ENCODE measurements around the gene CMSS1.

CMSS1 gene

GRCh38 chr3:99960123-99960878 lies 142.6 kb downstream of the CMSS1 start:
- no peak for DNase-seq (ENCODE audit: low read depth)

- no peak for DNase-seq (ENCODE audit: low read depth)
These were observed 143.3 kb downstream of the CMSS1 start for GRCh38 chr3:99960941-99961340.

- no peak for DNase-seq (ENCODE audit: low read depth)
These were observed 144.3 kb downstream of the CMSS1 start for GRCh38 chr3:99961756-99962515.

GRCh38 chr3:99962703-99963102 lies 145.0 kb downstream of the CMSS1 start:
- no peak for DNase-seq (ENCODE audit: low read depth)

GRCh38 chr3:99965077-99965476 lies 147.4 kb downstream of the CMSS1 start:
- no peak for DNase-seq (ENCODE audit: low read depth)

- DNase-seq (ENCODE audit: low read depth) = no peak
These were observed 148.2 kb downstream of the CMSS1 start for GRCh38 chr3:99965681-99966408.

- no peak for DNase-seq (ENCODE audit: low read depth)
These were observed 149.2 kb downstream of the CMSS1 start for GRCh38 chr3:99966662-99967416.

GRCh38 chr3:99967796-99968195 lies 150.1 kb downstream of the CMSS1 start:
- no peak for DNase-seq (ENCODE audit: low read depth)

- no peak for DNase-seq (ENCODE audit: low read depth)
These were observed 151.5 kb downstream of the CMSS1 start for GRCh38 chr3:99969136-99969535.

GRCh38 chr3:99970198-99970597 lies 152.5 kb downstream of the CMSS1 start:
- no peak for DNase-seq (ENCODE audit: low read depth)

GRCh38 chr3:99971761-99972160 lies 154.1 kb downstream of the CMSS1 start:
- no peak for DNase-seq (ENCODE audit: low read depth)

GRCh38 chr3:99972380-99973104 lies 154.9 kb downstream of the CMSS1 start:
- DNase-seq (ENCODE audit: low read depth) = no peak

GRCh38 chr3:99974989-99975388 lies 157.3 kb downstream of the CMSS1 start:
- no peak for DNase-seq (ENCODE audit: low read depth)

GRCh38 chr3:99976584-99976983 lies 158.9 kb downstream of the CMSS1 start:
- DNase-seq (ENCODE audit: low read depth) = no peak

GRCh38 chr3:99978221-99978620 lies 160.6 kb downstream of the CMSS1 start:
- no peak for DNase-seq (ENCODE audit: low read depth)

GRCh38 chr3:99980606-99981005 lies 162.9 kb downstream of the CMSS1 start:
- no peak for DNase-seq (ENCODE audit: low read depth)

GRCh38 chr3:99981138-99981537 lies 163.5 kb downstream of the CMSS1 start:
- DNase-seq (ENCODE audit: low read depth) = no peak

GRCh38 chr3:99982650-99983049 lies 165.0 kb downstream of the CMSS1 start:
- no peak for DNase-seq (ENCODE audit: low read depth)

- DNase-seq (ENCODE audit: low read depth) = no peak
These were observed 166.5 kb downstream of the CMSS1 start for GRCh38 chr3:99984139-99984538.

GRCh38 chr3:99984668-99985067 lies 167.0 kb downstream of the CMSS1 start:
- DNase-seq (ENCODE audit: low read depth) = no peak

GRCh38 chr3:99990179-99990578 lies 172.5 kb downstream of the CMSS1 start:
- no peak for DNase-seq (ENCODE audit: low read depth)

Data from stimulated activated CD4-positive, alpha-beta T cell treated with anti-CD3 and anti-CD28 coated beads, Interleukin-2, amount 100 ng/mL, for 4 hours (primary cell).